ENCODE measurements around the gene HPD.
"Not testable (repeated sequence)": the region's sequence is repeated elsewhere in the genome, so short reads cannot be mapped to it uniquely, and the experiment has no call there.

HPD gene

DNA sequence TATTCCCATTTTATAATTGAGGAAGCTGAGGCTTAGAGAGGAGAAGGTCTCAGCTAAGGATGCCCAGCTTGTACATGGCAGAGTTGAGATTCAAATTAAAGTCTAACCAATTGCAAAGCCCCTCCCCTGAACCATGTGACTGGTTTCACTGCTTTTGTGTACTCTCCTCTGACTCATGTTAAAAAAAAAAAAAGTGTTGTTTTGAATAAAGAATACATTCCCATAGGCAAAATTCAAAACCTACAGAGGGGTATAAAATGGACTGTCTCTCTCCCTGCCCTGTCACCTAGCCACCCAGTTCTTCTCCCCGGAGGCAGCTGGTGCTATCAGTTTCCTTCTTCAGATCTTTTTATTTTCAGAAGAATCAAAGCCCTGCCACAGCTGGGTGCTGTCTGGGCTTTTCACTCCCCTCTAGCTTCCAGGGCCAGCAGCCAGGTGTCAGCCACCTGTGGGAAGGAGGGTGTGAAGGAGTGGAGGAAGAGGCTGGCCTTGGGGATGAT is 35.4 kb upstream of the HPD start:
- peaks cover 13% of the 10 kb centered on the region; the same call in 1 of the 2 replicates for H4K20me1 ChIP-seq (ENCODE audit: insufficient read depth, low read length)
- peaks cover 30% of the 10 kb centered on the region for H3K4me1 ChIP-seq (ENCODE audit: insufficient read depth, low read length)
- no peak overlapping the region for H3K4me3 ChIP-seq (ENCODE audit: low read depth in 1 of 2, low read length in 2 of 2)
- 0 out of 2 replicates have a peak overlapping the region, but pooled peaks have one; percentile 28 for H3K27ac ChIP-seq (ENCODE audit: low read length)
- H2AFZ ChIP-seq (ENCODE audit: low read depth, low read length), result no peak overlapping the region
- ATAC-seq (ENCODE audit: insufficient read depth, low read depth), result peak; percentile 55
- H3K9me3 ChIP-seq (ENCODE audit: insufficient read depth, low read length, severe bottlenecking), result no peaks in the 10 kb centered on the region
- TF ChIP-seq EZH2 (IDR thresholded peaks at IDR 0.05; ENCODE audit: borderline replicate concordance, low read depth, low read length, severe bottlenecking), result no peak
- TF ChIP-seq, protein P1, sequence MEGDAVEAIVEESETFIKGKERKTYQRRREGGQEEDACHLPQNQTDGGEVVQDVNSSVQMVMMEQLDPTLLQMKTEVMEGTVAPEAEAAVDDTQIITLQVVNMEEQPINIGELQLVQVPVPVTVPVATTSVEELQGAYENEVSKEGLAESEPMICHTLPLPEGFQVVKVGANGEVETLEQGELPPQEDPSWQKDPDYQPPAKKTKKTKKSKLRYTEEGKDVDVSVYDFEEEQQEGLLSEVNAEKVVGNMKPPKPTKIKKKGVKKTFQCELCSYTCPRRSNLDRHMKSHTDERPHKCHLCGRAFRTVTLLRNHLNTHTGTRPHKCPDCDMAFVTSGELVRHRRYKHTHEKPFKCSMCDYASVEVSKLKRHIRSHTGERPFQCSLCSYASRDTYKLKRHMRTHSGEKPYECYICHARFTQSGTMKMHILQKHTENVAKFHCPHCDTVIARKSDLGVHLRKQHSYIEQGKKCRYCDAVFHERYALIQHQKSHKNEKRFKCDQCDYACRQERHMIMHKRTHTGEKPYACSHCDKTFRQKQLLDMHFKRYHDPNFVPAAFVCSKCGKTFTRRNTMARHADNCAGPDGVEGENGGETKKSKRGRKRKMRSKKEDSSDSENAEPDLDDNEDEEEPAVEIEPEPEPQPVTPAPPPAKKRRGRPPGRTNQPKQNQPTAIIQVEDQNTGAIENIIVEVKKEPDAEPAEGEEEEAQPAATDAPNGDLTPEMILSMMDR (IDR thresholded peaks at IDR 0.05; ENCODE audit: borderline replicate concordance, extremely low read depth, low read length, poor library complexity, severe bottlenecking), result no peak
- peaks cover 52% of the 10 kb centered on the region for H3K79me2 ChIP-seq (ENCODE audit: insufficient read depth, low read length)
- H3K4me2 ChIP-seq (ENCODE audit: insufficient read depth, low read length), result 0 out of 2 replicates have a peak overlapping the region, but pooled peaks have one; percentile 2
- peak; percentile 36 for DNase-seq
- peaks cover 47% of the 10 kb centered on the region for H3K36me3 ChIP-seq (ENCODE audit: insufficient read depth, low read length)
- no peak overlapping the region for H3K9ac ChIP-seq (ENCODE audit: low read depth, low read length)
- H3K27me3 ChIP-seq (ENCODE audit: insufficient read depth, low read length, poor library complexity), result no peaks in the 10 kb centered on the region

DNA sequence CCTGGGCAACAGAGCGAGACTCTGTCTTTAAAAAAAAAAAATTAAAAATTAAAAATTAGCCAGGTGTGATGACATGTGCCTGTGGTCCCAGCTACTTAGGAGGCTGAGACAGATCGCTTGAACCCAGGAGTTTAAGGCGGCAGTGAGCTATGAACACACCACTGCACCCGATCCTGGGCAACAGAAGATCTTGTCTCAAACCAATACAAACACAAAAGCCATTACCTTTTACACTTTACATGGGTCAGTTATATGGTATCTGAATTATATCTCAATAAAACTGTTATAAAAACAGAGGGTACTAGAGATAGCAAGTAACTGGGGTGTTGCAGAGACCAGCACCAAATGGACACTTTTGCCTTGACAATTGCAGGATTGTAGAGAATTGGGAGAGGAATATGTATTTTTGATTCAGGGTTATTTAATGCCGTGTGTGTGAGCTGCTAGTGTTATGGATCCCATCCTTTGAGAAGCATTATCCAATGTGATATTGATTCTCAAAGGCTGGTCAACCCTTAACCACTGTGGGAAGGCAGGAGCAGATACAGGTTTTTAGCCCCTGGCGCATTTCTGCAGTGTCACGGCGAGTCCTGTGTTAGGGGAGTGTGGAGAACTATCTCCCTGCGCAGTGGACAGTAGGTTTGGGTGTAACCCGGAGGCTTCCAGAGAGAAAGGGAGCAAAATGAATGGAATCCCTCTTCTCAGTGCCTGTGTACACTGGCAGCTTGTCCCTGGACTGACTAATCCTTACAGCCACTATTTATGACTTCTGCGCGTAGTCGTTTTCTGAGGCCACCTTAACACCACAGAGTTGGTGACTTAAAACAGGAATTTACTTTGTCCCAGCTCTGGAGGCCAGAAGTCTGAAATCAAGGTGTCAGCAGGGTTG is 34.3 kb upstream of the HPD start:
- H3K4me3 ChIP-seq (ENCODE audit: low read depth in 1 of 2, low read length in 2 of 2), result no peak overlapping the region
- peaks cover 34% of the 10 kb centered on the region for H3K4me1 ChIP-seq (ENCODE audit: insufficient read depth, low read length)
- H3K4me2 ChIP-seq (ENCODE audit: insufficient read depth, low read length), result peak overlapping the region; percentile 12; the same call in 1 of the 2 replicates
- H3K9me3 ChIP-seq (ENCODE audit: insufficient read depth, low read length, severe bottlenecking), result no peaks in the 10 kb centered on the region
- no peak for TF ChIP-seq EZH2 (IDR thresholded peaks at IDR 0.05; ENCODE audit: borderline replicate concordance, low read depth, low read length, severe bottlenecking)
- TF ChIP-seq, protein P1 (IDR thresholded peaks at IDR 0.05; ENCODE audit: borderline replicate concordance, extremely low read depth, low read length, poor library complexity, severe bottlenecking), result no peak
- no peak for DNase-seq
- peaks cover 59% of the 10 kb centered on the region for H3K79me2 ChIP-seq (ENCODE audit: insufficient read depth, low read length)
- H3K9ac ChIP-seq (ENCODE audit: low read depth, low read length), result no peak overlapping the region
- H3K27me3 ChIP-seq (ENCODE audit: insufficient read depth, low read length, poor library complexity), result no peaks in the 10 kb centered on the region
- ATAC-seq (ENCODE audit: insufficient read depth, low read depth), result no peak
- H3K27ac ChIP-seq (ENCODE audit: low read length), result no peak overlapping the region
- no peak overlapping the region for H2AFZ ChIP-seq (ENCODE audit: low read depth, low read length)
- peaks cover 13% of the 10 kb centered on the region; the same call in 1 of the 2 replicates for H4K20me1 ChIP-seq (ENCODE audit: insufficient read depth, low read length)
- H3K36me3 ChIP-seq (ENCODE audit: insufficient read depth, low read length), result peaks cover 39% of the 10 kb centered on the region

DNA sequence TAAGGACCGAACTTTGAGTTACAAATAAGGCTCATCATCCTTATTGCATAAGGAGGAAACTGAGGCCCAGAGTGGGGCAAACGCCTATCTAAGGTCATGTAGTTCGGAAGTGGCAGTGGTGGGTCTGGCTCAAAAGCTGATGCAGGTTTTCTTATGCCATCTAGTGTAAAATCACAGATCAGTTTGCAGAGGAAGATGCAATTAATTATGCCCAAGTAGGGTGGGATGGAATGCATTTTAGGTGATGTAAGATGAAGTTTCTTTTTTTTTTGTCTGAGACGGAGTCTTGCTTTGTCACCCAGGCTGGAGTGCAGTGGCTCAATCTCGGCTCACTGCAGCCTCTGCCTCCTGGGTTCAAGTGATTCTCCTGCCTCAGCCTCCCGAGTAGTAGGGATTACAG is 31.0 kb upstream of the HPD start:
- Histone ChIP-seq H3K27ac (ENCODE audit: low read length) (peak overlapping the region; percentile 87), H4K20me1 (ENCODE audit: insufficient read depth, low read length) (peaks cover 13% of the 10 kb centered on the region; the same call in 1 of the 2 replicates), H2AFZ (ENCODE audit: low read depth, low read length) (0 out of 2 replicates have a peak overlapping the region, but pooled peaks have one; percentile 93), H3K79me2 (ENCODE audit: insufficient read depth, low read length) (peaks cover 57% of the 10 kb centered on the region), H3K4me2 (ENCODE audit: insufficient read depth, low read length) (peak overlapping the region; percentile 84), H3K9ac (ENCODE audit: low read depth, low read length) (peak overlapping the region; percentile 79), H3K4me1 (ENCODE audit: insufficient read depth, low read length) (peaks cover 42% of the 10 kb centered on the region), H3K36me3 (ENCODE audit: insufficient read depth, low read length) (peaks cover 12% of the 10 kb centered on the region), H3K4me3 (ENCODE audit: low read depth in 1 of 2, low read length in 2 of 2) (peak overlapping the region; percentile 60 to 80; a peak in 3 of 4 replicates)
- not testable (repeated sequence) for H3K27me3 ChIP-seq (ENCODE audit: insufficient read depth, low read length, poor library complexity); DNase-seq; ATAC-seq (ENCODE audit: insufficient read depth, low read depth); H3K9me3 ChIP-seq (ENCODE audit: insufficient read depth, low read length, severe bottlenecking)

GRCh38 chr12:121889274-121889624 is 30.6 kb upstream of the HPD start:
- Histone ChIP-seq H3K4me2 (ENCODE audit: insufficient read depth, low read length) (peak overlapping the region; percentile 84), H3K9me3 (ENCODE audit: insufficient read depth, low read length, severe bottlenecking) (no peaks in the 10 kb centered on the region), H4K20me1 (ENCODE audit: insufficient read depth, low read length) (peaks cover 9% of the 10 kb centered on the region; the same call in 1 of the 2 replicates), H3K9ac (ENCODE audit: low read depth, low read length) (peak overlapping the region; percentile 79), H3K27ac (ENCODE audit: low read length) (peak overlapping the region; percentile 87), H3K27me3 (ENCODE audit: insufficient read depth, low read length, poor library complexity) (no peaks in the 10 kb centered on the region), H3K4me1 (ENCODE audit: insufficient read depth, low read length) (peaks cover 42% of the 10 kb centered on the region), H3K36me3 (ENCODE audit: insufficient read depth, low read length) (peaks cover 8% of the 10 kb centered on the region), H2AFZ (ENCODE audit: low read depth, low read length) (peak overlapping the region; percentile 93), H3K79me2 (ENCODE audit: insufficient read depth, low read length) (peaks cover 53% of the 10 kb centered on the region), H3K4me3 (ENCODE audit: low read depth in 1 of 2, low read length in 2 of 2) (peak overlapping the region; percentile 60 to 80; a peak in 3 of 4 replicates)
- no peak for ATAC-seq (ENCODE audit: insufficient read depth, low read depth)
- TF ChIP-seq, protein P1 (IDR thresholded peaks at IDR 0.05; ENCODE audit: borderline replicate concordance, extremely low read depth, low read length, poor library complexity, severe bottlenecking), result no peak
- no peak for DNase-seq
